DOHH2 (cell line): ENCODE data around the gene DGCR2.

Experiments
- CTCF ChIP-seq: fragments of 200-600 bp; sonication (generic); IDR thresholded peaks from one replicate; pipeline ENCODE4 v1.5.1; 2014; ENCODE audit warnings: antibody characterized with exemption, mild to moderate bottlenecking, low read depth, low read length; ENCODE audit not compliant: poor library complexity, severe bottlenecking
- EZH2phosphoT487 ChIP-seq: fragments of 200-600 bp; sonication (generic); IDR thresholded peaks from 2 replicates; pipeline ENCODE4 v1.6.1; 2017; ENCODE audit warnings: borderline replicate concordance, mild to moderate bottlenecking, antibody characterized with exemption, low read length, moderate library complexity, mixed read lengths

GRCh38 chr22:19127329-19128008 is 5.3 kb upstream of the DGCR2 start:
- TF ChIP-seq CTCF = no peak
- TF ChIP-seq EZH2phosphoT487 = no peak
